ENCODE results near the gene SVOPL. TPM values are rescaled to one million over a fixed set of nuclear protein-coding genes. Genes with fewer than 3 reads are reported as not detected.

The SVOPL gene
- total RNA-seq, 1 experiment from 2014 or later = not detected

DNA sequence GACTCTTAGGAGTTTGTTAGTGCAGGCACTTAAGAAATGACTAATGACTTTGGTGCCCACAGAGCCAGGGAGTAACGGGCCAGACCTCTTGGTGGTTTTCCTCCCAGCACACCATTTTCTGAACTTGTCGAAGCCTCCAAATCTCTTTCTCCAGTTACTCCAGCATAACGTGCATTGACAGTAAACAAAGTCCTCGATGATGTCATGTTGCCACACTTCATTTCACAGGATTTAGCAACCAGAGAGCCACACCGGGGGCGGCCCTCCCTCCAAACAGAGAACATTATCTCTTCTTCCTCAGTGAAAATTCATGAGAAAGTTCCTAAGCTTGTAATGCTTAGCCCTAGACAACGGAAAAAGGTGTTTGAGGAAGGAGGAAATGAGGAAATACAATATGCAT, 4.0 kb upstream of the SVOPL start (continued):
- no peak for TF ChIP-seq EZH2phosphoT487 (IDR thresholded peaks at IDR 0.05; ENCODE audit: borderline replicate concordance)
- TF ChIP-seq SIN3A (IDR thresholded peaks at IDR 0.05; ENCODE audit: low read depth) = no peak
- no peak for TF ChIP-seq JUND (IDR thresholded peaks at IDR 0.05)

DNA sequence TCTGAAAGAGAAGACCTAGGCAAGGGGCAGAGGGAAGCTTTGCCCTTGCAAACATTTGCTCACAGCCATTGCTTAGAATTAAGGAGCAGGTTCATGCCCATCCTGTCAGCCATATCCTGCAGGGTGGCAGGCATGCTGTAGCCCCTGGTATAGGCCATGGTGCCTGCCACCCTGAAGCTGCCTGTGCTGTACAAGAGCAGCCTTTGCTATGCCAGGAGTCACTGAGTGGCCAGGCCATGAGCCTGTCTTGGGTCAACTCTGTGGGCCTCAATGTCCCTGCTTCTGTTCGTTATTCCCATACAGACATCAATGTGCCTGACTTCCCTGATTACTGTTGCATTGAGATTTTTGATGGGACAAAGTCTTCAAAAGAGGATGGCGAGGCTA, 368 bp upstream of the SVOPL start:
- Histone ChIP-seq H3K9me3 (ENCODE audit: control insufficient read depth in 1 of 2, insufficient read depth in 1 of 2, low read depth in 1 of 2, low read length in 2 of 2) (no peaks in the 10 kb centered on the region), H2AFZ (ENCODE audit: low read depth, low read length, poor library complexity, severe bottlenecking) (no peak overlapping the region), H3K4me3 (replicated peaks in 1 of 2; ENCODE audit: low read depth in 1 of 2, low read length in 2 of 2) (no peak overlapping the region), H4K20me1 (ENCODE audit: insufficient read depth) (no peaks in the 10 kb centered on the region), H3K4me1 (ENCODE audit: control insufficient read depth in 1 of 2, insufficient read depth in 2 of 2, low read length in 2 of 2) (no peaks in the 10 kb centered on the region), H3K4me2 (ENCODE audit: low read length) (no peak overlapping the region), H3K79me2 (ENCODE audit: insufficient read depth, low read length) (no peaks in the 10 kb centered on the region), H3K27me3 (ENCODE audit: insufficient read depth, low read length) (0 out of 2 replicates have a peak, but pooled peaks cover 6% of the 10 kb centered on the region), H3K9ac (ENCODE audit: low read length) (no peak overlapping the region), H3K9me2 (ENCODE audit: insufficient read depth) (no peaks in the 10 kb centered on the region), H3K36me3 (ENCODE audit: control insufficient read depth in 1 of 2, insufficient read depth in 2 of 2, low read length in 2 of 2) (no peaks in the 10 kb centered on the region), H3K27ac (ENCODE audit: low read depth, low read length) (no peak overlapping the region)
- ChIA-PET RAD21 (ENCODE audit: low non-redundant PET in 1 of 2, low total read pairs in 2 of 2, uncharacterized antibody in 2 of 2, unreplicated experiment in 2 of 2) (no interaction called here), CTCF (no interaction called here), POLR2A (no interaction called here)
- BruUV-seq (replicated peaks) = no TSS peak
- DNase-seq (ENCODE audit: low read depth, low spot score) = no peak
- intact Hi-C loops (cut with micrococcal nuclease) = no loop called here
- ATAC-seq = no peak
- TF ChIP-seq, protein P1, sequence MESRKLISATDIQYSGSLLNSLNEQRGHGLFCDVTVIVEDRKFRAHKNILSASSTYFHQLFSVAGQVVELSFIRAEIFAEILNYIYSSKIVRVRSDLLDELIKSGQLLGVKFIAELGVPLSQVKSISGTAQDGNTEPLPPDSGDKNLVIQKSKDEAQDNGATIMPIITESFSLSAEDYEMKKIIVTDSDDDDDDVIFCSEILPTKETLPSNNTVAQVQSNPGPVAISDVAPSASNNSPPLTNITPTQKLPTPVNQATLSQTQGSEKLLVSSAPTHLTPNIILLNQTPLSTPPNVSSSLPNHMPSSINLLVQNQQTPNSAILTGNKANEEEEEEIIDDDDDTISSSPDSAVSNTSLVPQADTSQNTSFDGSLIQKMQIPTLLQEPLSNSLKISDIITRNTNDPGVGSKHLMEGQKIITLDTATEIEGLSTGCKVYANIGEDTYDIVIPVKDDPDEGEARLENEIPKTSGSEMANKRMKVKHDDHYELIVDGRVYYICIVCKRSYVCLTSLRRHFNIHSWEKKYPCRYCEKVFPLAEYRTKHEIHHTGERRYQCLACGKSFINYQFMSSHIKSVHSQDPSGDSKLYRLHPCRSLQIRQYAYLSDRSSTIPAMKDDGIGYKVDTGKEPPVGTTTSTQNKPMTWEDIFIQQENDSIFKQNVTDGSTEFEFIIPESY (IDR thresholded peaks at IDR 0.05; ENCODE audit: extremely low read depth, insufficient replicate concordance, low read length) = no peak
- TF ChIP-seq, protein P2, sequence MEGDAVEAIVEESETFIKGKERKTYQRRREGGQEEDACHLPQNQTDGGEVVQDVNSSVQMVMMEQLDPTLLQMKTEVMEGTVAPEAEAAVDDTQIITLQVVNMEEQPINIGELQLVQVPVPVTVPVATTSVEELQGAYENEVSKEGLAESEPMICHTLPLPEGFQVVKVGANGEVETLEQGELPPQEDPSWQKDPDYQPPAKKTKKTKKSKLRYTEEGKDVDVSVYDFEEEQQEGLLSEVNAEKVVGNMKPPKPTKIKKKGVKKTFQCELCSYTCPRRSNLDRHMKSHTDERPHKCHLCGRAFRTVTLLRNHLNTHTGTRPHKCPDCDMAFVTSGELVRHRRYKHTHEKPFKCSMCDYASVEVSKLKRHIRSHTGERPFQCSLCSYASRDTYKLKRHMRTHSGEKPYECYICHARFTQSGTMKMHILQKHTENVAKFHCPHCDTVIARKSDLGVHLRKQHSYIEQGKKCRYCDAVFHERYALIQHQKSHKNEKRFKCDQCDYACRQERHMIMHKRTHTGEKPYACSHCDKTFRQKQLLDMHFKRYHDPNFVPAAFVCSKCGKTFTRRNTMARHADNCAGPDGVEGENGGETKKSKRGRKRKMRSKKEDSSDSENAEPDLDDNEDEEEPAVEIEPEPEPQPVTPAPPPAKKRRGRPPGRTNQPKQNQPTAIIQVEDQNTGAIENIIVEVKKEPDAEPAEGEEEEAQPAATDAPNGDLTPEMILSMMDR (IDR thresholded peaks at IDR 0.05 in 2 of 3, conservative IDR thresholded peaks at IDR 0.05 in 1 of 3; ENCODE audit: borderline replicate concordance in 1 of 3, insufficient read depth in 1 of 3, low read depth in 2 of 3, low read length in 2 of 3) = no peak
- TF ChIP-seq EZH2phosphoT487 (IDR thresholded peaks at IDR 0.05; ENCODE audit: borderline replicate concordance) = no peak
- TF ChIP-seq FOSL1 (IDR thresholded peaks at IDR 0.05; ENCODE audit: low read depth) = no peak
- TF ChIP-seq POLR2AphosphoS5 (IDR thresholded peaks at IDR 0.05; ENCODE audit: low read depth, low read length) = no peak
- TF ChIP-seq JUND (IDR thresholded peaks at IDR 0.05) = no peak
- no peak for TF ChIP-seq ZNF274 (IDR thresholded peaks at IDR 0.05; ENCODE audit: low read depth, low read length)
- TF ChIP-seq SIN3A (IDR thresholded peaks at IDR 0.05; ENCODE audit: low read depth) = no peak
- TF ChIP-seq RAD21 (IDR thresholded peaks at IDR 0.05; ENCODE audit: low read depth) = no peak
- no peak for TF ChIP-seq TCF7L2 (IDR thresholded peaks at IDR 0.05; ENCODE audit: borderline replicate concordance, extremely low read depth, insufficient read depth, insufficient read length)
- TF ChIP-seq, protein P3, sequence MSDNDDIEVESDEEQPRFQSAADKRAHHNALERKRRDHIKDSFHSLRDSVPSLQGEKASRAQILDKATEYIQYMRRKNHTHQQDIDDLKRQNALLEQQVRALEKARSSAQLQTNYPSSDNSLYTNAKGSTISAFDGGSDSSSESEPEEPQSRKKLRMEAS (IDR thresholded peaks at IDR 0.05) = no peak
- TF ChIP-seq, protein P4, sequence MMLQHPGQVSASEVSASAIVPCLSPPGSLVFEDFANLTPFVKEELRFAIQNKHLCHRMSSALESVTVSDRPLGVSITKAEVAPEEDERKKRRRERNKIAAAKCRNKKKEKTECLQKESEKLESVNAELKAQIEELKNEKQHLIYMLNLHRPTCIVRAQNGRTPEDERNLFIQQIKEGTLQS (IDR thresholded peaks at IDR 0.05) = no peak
- TF ChIP-seq ELF1 (IDR thresholded peaks at IDR 0.05; ENCODE audit: borderline replicate concordance, low read depth) = no peak
- TF ChIP-seq, protein P5, sequence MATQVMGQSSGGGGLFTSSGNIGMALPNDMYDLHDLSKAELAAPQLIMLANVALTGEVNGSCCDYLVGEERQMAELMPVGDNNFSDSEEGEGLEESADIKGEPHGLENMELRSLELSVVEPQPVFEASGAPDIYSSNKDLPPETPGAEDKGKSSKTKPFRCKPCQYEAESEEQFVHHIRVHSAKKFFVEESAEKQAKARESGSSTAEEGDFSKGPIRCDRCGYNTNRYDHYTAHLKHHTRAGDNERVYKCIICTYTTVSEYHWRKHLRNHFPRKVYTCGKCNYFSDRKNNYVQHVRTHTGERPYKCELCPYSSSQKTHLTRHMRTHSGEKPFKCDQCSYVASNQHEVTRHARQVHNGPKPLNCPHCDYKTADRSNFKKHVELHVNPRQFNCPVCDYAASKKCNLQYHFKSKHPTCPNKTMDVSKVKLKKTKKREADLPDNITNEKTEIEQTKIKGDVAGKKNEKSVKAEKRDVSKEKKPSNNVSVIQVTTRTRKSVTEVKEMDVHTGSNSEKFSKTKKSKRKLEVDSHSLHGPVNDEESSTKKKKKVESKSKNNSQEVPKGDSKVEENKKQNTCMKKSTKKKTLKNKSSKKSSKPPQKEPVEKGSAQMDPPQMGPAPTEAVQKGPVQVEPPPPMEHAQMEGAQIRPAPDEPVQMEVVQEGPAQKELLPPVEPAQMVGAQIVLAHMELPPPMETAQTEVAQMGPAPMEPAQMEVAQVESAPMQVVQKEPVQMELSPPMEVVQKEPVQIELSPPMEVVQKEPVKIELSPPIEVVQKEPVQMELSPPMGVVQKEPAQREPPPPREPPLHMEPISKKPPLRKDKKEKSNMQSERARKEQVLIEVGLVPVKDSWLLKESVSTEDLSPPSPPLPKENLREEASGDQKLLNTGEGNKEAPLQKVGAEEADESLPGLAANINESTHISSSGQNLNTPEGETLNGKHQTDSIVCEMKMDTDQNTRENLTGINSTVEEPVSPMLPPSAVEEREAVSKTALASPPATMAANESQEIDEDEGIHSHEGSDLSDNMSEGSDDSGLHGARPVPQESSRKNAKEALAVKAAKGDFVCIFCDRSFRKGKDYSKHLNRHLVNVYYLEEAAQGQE (IDR thresholded peaks at IDR 0.05; ENCODE audit: low read depth) = no peak

Data from HCT116 (cell line).